ENCODE measurements around the gene MRC2.

GRCh38 chr17:62673614-62674362 is 46.3 kb downstream of the MRC2 start:
- TF ChIP-seq POLR2AphosphoS5 (IDR thresholded peaks at IDR 0.05) (no peak), EP300 (IDR thresholded peaks at IDR 0.05) (no peak), POLR2A (IDR thresholded peaks at IDR 0.05) (no peak)
- TF ChIP-seq, protein P1, sequence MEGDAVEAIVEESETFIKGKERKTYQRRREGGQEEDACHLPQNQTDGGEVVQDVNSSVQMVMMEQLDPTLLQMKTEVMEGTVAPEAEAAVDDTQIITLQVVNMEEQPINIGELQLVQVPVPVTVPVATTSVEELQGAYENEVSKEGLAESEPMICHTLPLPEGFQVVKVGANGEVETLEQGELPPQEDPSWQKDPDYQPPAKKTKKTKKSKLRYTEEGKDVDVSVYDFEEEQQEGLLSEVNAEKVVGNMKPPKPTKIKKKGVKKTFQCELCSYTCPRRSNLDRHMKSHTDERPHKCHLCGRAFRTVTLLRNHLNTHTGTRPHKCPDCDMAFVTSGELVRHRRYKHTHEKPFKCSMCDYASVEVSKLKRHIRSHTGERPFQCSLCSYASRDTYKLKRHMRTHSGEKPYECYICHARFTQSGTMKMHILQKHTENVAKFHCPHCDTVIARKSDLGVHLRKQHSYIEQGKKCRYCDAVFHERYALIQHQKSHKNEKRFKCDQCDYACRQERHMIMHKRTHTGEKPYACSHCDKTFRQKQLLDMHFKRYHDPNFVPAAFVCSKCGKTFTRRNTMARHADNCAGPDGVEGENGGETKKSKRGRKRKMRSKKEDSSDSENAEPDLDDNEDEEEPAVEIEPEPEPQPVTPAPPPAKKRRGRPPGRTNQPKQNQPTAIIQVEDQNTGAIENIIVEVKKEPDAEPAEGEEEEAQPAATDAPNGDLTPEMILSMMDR (IDR thresholded peaks at IDR 0.05): no peak

All from gastroesophageal sphincter (tissue), 3 donors.